MCF 10A (cell line): ENCODE results near the gene CAMTA1. TPM values are rescaled to one million over a fixed set of nuclear protein-coding genes. Genes with fewer than 3 reads are reported as not detected.

Experiments used
- BruUV-seq: library from RNA; stranded (reverse); fragments of 400-500 nt; replicated peaks from 2 replicates; lab custom pipeline; 2021; lab: Mats Ljungman, UMichigan
- CTCF ChIA-PET: fragments of 300-600 bp; sonication (Branson Sonifier 250); formaldehyde crosslinking; extraction: SDS; loops from one replicate; lab custom pipeline; 2021; ENCODE audit warnings: antibody characterized with exemption, inconsistent platforms; lab: Yijun Ruan, JAX
- POLR2A ChIA-PET: fragments of 300-600, 350-650 bp; sonication (Branson Sonifier 250); formaldehyde crosslinking; extraction: SDS; loops from one replicate; lab custom pipeline; 2020; ENCODE audit warnings: antibody characterized with exemption, inconsistent platforms; lab: Yijun Ruan, JAX
- DNase-seq: peaks from one replicate; pipeline ENCODE4 v3.0.0-alpha.2; 2018; ENCODE audit not compliant: unreplicated experiment
- H3K27ac Mint-ChIP-seq: one replicate; pipeline ENCODE4 v1.8.0; 2022; ENCODE audit warnings: mild to moderate bottlenecking, low read depth, mixed read lengths; ENCODE audit not compliant: unreplicated experiment
- H3K27me3 Mint-ChIP-seq: one replicate; pipeline ENCODE4 v1.8.0; 2022; ENCODE audit warnings: mixed read lengths; ENCODE audit not compliant: insufficient read depth, unreplicated experiment
- H3K36me3 Mint-ChIP-seq: one replicate; pipeline ENCODE4 v1.8.0; 2022; ENCODE audit warnings: mild to moderate bottlenecking, moderate library complexity, mixed read lengths; ENCODE audit not compliant: insufficient read depth, unreplicated experiment
- H3K4me1 Mint-ChIP-seq: one replicate; pipeline ENCODE4 v1.8.0; 2022; ENCODE audit warnings: mixed read lengths; ENCODE audit not compliant: insufficient read depth, unreplicated experiment
- H3K4me3 Mint-ChIP-seq: one replicate; pipeline ENCODE4 v1.8.0; 2022; ENCODE audit warnings: mild to moderate bottlenecking, moderate library complexity, mixed read lengths; ENCODE audit not compliant: unreplicated experiment
- H3K9me3 Mint-ChIP-seq: one replicate; pipeline ENCODE4 v1.8.0; 2022; ENCODE audit warnings: mixed read lengths; ENCODE audit not compliant: unreplicated experiment
- intact Hi-C: fragments of 100-400 bp; cut with micrococcal nuclease; formaldehyde crosslinking; loops from 2 replicates; pipeline ENCODE4 v1.14.1; 2022
- total RNA-seq: library from RNA; stranded (reverse); gene quantifications from 2 replicates; pipeline ENCODE4 v1.2.3, GENCODE V29; 2022
- TF ChIP-seq, protein P1 (sequence below): fragments of 200-600 bp; IDR thresholded peaks from one replicate; pipeline ENCODE4 v1.8.0; 2022; ENCODE audit warnings: antibody characterized with exemption, mild to moderate bottlenecking; ENCODE audit not compliant: unreplicated experiment

Gene CAMTA1
- total RNA-seq, 1 experiment from 2014 or later = 74.1 TPM

DNA sequence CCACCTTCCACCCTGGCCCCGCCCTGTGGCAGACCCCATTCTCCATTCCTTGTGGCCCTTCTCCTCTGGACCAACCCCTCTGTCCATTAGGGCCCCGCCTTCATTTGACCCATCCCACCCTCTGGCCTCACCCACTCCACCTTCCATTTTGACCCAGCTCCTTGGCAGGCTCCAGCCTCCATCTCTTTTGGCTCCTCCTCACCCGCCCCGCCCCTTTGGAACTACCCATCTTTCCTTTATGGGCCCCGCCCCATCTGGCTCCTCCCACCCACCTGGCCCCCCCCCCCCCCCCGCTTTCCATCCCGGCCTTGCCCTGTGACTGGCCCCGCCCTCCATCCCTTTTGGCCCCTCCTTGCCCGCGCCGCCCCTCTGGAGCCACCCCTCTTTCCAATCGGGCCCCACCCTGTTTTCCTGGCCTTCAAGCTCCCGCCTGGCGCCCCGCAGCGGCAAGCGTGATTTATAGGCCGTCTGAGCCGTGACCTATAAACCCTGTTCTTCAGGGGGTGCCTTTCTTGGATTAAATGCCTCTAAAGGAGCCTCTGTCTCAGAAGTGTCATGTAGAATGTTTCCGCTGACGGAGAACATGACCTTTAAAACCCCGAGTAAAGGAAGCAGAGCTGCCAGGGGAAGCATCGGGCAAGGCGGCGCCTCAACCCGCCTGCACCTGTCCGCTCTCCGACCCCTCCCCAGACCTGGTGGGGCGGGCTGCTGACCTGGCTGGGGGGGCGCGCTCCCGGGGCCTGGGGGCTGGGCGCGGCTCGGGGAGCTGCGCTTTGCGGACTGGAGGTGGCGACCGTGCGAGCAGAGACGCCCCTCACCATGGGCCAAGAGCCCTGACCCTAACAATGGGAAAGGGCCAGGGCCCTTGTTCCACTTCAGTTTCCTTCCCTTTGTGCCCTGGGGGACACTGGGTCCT is 178.0 kb downstream of the CAMTA1 start:
- intact Hi-C loops = no loop called here
- ChIA-PET CTCF (interaction anchor here (0.6 kb wide), 1 partner anchor 100 kb away, joined by 3 read pairs; no protein-coding TSS in a partner anchor), POLR2A (no interaction called here)
- Mint-ChIP-seq H3K36me3 (no peaks in the 10 kb centered on the region), H3K27me3 (peaks cover 10% of the 10 kb centered on the region), H3K27ac (no peak overlapping the region), H3K9me3 (no peaks in the 10 kb centered on the region), H3K4me1 (peaks cover 7% of the 10 kb centered on the region), H3K4me3 (no peak overlapping the region)
- TF ChIP-seq, protein P1, sequence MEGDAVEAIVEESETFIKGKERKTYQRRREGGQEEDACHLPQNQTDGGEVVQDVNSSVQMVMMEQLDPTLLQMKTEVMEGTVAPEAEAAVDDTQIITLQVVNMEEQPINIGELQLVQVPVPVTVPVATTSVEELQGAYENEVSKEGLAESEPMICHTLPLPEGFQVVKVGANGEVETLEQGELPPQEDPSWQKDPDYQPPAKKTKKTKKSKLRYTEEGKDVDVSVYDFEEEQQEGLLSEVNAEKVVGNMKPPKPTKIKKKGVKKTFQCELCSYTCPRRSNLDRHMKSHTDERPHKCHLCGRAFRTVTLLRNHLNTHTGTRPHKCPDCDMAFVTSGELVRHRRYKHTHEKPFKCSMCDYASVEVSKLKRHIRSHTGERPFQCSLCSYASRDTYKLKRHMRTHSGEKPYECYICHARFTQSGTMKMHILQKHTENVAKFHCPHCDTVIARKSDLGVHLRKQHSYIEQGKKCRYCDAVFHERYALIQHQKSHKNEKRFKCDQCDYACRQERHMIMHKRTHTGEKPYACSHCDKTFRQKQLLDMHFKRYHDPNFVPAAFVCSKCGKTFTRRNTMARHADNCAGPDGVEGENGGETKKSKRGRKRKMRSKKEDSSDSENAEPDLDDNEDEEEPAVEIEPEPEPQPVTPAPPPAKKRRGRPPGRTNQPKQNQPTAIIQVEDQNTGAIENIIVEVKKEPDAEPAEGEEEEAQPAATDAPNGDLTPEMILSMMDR = no peak
- no peak for DNase-seq
- no TSS peak for BruUV-seq

DNA sequence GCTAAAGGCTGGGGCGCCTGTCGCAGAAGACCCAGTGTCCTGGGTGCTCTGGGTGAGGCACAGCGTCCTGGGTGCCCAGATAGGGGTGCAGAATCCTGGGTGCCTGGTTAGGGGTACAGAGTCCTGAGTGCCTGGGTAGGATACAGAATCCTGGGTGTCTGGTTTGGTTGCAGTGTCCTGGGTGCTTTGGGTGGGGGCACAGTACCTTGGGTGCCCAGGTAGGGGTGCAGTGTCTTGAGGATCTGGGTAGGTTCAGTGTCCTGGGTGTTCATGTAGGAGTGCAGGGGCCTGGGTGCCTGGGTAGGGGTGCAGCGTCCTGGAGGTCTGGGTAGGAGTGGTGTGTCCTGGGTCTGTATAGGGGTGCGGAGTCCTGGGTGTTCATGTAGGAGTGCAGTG is 178.7 kb downstream of the CAMTA1 start:
- Mint-ChIP-seq H3K4me1 (peaks cover 7% of the 10 kb centered on the region), H3K27me3 (peaks cover 10% of the 10 kb centered on the region), H3K9me3 (no peaks in the 10 kb centered on the region), H3K27ac (no peak overlapping the region), H3K4me3 (no peak overlapping the region), H3K36me3 (no peaks in the 10 kb centered on the region)
- POLR2A ChIA-PET = no interaction called here
- CTCF ChIA-PET = no interaction called here
- TF ChIP-seq, protein P1 = no peak
- DNase-seq = no peak
- intact Hi-C loops = no loop called here
- BruUV-seq = no TSS peak

DNA sequence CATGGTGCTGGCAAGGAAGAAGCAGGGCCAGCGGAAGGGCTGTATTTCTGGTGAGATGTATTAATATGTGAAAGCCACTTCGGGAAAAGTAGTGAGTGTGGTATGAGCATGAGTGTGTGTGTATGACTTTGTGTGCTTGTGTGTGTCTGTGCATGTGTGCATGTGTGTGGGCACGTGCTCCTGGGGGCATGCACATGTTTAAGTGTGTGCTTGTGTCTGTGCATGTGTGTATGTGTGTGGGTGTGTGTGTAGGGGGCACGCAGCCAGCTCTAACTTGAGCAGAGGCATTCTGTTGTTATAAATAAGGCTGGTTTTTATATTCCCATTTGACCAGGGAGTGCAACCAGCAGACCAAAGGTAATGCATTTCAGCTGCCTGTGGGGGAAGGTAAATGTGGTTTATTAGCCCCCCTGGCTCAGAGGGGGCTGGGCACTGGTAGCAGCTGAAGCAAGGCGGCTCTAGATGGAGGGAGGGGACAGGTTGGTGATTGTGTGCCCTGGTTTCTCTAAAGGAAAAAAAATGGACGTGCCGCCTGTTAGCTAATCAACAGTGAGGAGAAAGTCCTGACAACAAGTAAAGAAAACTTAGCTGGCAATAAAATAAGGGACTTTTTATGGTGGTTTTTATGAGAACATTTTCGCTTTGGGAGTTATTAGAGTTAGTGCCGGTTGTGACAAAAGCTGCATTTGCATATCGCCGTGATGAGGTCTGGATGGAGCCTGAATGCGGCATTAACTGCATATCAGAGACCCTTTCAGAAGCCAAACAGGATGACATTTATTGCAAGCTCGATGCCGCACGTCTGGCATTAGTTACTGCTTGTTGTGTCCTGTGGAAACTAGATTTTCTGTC is 180.1 kb downstream of the CAMTA1 start:
- DNase-seq = no peak
- TF ChIP-seq, protein P1 = no peak
- no TSS peak for BruUV-seq
- Mint-ChIP-seq H3K27ac (no peak overlapping the region), H3K9me3 (no peaks in the 10 kb centered on the region), H3K27me3 (peaks cover 10% of the 10 kb centered on the region), H3K4me3 (no peak overlapping the region), H3K36me3 (no peaks in the 10 kb centered on the region), H3K4me1 (peaks cover 7% of the 10 kb centered on the region)
- ChIA-PET POLR2A (no interaction called here), CTCF (no interaction called here)
- intact Hi-C loops = no loop called here

DNA sequence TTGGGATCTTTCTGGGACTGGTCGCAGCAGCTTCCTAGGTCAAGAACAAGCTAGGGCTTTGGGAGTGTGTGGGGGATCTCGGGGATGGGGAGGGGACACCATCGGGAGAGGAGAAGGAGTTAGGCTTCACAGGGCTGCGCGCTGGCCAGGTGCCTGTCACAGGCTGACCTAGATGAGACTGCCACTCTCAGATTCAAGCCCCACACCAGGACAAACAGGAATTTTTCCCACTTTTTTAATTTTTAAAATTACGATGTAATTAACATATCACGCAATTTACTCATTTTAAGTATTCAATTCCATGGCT is 180.6 kb downstream of the CAMTA1 start:
- no peak for DNase-seq
- no peak overlapping the region for H3K27ac Mint-ChIP-seq
- peaks cover 10% of the 10 kb centered on the region for H3K27me3 Mint-ChIP-seq
- BruUV-seq = no TSS peak
- peaks cover 3% of the 10 kb centered on the region for H3K4me1 Mint-ChIP-seq
- H3K36me3 Mint-ChIP-seq = no peaks in the 10 kb centered on the region
- H3K4me3 Mint-ChIP-seq = no peak overlapping the region
- TF ChIP-seq, protein P1 = no peak
- ChIA-PET CTCF (interaction anchor here (0.6 kb wide), 1 partner anchor 83 kb away, joined by 3 read pairs; no protein-coding TSS in a partner anchor), POLR2A (no interaction called here)
- intact Hi-C loops = no loop called here
- no peaks in the 10 kb centered on the region for H3K9me3 Mint-ChIP-seq
